Osteoblast (primary cell): ENCODE results near the gene ERBB4. TPM values are rescaled to one million over a fixed set of nuclear protein-coding genes. Genes with fewer than 3 reads are reported as not detected.
"Not testable (repeated sequence)": the region's sequence is repeated elsewhere in the genome, so short reads cannot be mapped to it uniquely, and the experiment has no call there.

Source experiments
- DNase-seq: peaks from one replicate; pipeline ENCODE4 v3.0.0; 2011; ENCODE audit warnings: low spot score, mixed read lengths; ENCODE audit not compliant: insufficient read length; ENCODE audit errors: missing footprints
- H2AFZ ChIP-seq: 2 replicates; pipeline ENCODE4 v1.6.0; 2011; ENCODE audit warnings: mild to moderate bottlenecking, low read length
- H3K27ac ChIP-seq: 2 replicates; pipeline ENCODE4 v1.5.1; 2011; ENCODE audit warnings: mild to moderate bottlenecking, low read depth, low read length, moderate library complexity
- H3K27me3 ChIP-seq: 2 replicates; pipeline ENCODE4 v1.6.0; 2012; ENCODE audit warnings: mild to moderate bottlenecking, control low read depth, inconsistent platforms, low read length, moderate library complexity; ENCODE audit not compliant: insufficient read depth
- H3K36me3 ChIP-seq: 2 replicates; pipeline ENCODE4 v1.5.1; 2011; ENCODE audit warnings: mild to moderate bottlenecking, low read length, control low read depth, moderate library complexity; ENCODE audit not compliant: insufficient read depth
- H3K4me1 ChIP-seq: 2 replicates; pipeline ENCODE4 v1.5.1; 2011; ENCODE audit warnings: mild to moderate bottlenecking, low read length, control low read depth, moderate library complexity; ENCODE audit not compliant: insufficient read depth
- H3K4me2 ChIP-seq: 2 replicates; pipeline ENCODE4 v1.6.0; 2011; ENCODE audit warnings: mild to moderate bottlenecking, low read length; ENCODE audit not compliant: insufficient read depth
- H3K4me3 ChIP-seq: fragments of 200-600 bp; sonication (generic); 3 replicates; pipeline ENCODE4 v1.5.1; 2012; ENCODE audit warnings: mild to moderate bottlenecking, low read length, inconsistent platforms; ENCODE audit not compliant: insufficient read depth
- H3K79me2 ChIP-seq: 2 replicates; pipeline ENCODE4 v1.6.0; 2012; ENCODE audit warnings: mild to moderate bottlenecking, low read length, control low read depth, inconsistent platforms; ENCODE audit not compliant: insufficient read depth
- H3K9me3 ChIP-seq: 2 replicates; pipeline ENCODE4 v1.5.1; 2011; ENCODE audit warnings: low read depth, low read length, control low read depth
- H4K20me1 ChIP-seq: 2 replicates; pipeline ENCODE4 v1.6.0; 2012; ENCODE audit warnings: mild to moderate bottlenecking, low read length, control low read depth; ENCODE audit not compliant: insufficient read depth
- CTCF ChIP-seq: IDR thresholded peaks from 2 replicates; pipeline ENCODE4 v1.5.1; 2011; ENCODE audit warnings: mild to moderate bottlenecking, low read depth, low read length, moderate library complexity; ENCODE audit errors: extremely low read depth
- total RNA-seq: library from RNA; depleted of rRNA; stranded (reverse); fragments of >200 nt; gene quantifications from 2 replicates; pipeline ENCODE4 v1.2.3, GENCODE V29; 2012

The ERBB4 gene
- total RNA-seq, 1 donor, result under 0.01 TPM

GRCh38 chr2:211598238-211598637 is 940.4 kb downstream of the ERBB4 start:
- no peak for TF ChIP-seq CTCF
- DNase-seq, result no peak
- no peaks in the 10 kb centered on the region for H3K27me3 ChIP-seq
- H3K27ac ChIP-seq, result no peak overlapping the region
- no peaks in the 10 kb centered on the region for H3K36me3 ChIP-seq
- no peaks in the 10 kb centered on the region for H3K4me1 ChIP-seq
- H3K79me2 ChIP-seq, result no peaks in the 10 kb centered on the region
- no peak overlapping the region for H2AFZ ChIP-seq
- no peak overlapping the region for H3K4me2 ChIP-seq
- H3K9me3 ChIP-seq, result no peaks in the 10 kb centered on the region
- H3K4me3 ChIP-seq, result no peak overlapping the region
- H4K20me1 ChIP-seq, result no peaks in the 10 kb centered on the region

GRCh38 chr2:211592006-211592405 is 946.6 kb downstream of the ERBB4 start:
- not testable (repeated sequence) for DNase-seq, H3K4me2 ChIP-seq, H3K27me3 ChIP-seq, H3K4me1 ChIP-seq, H3K79me2 ChIP-seq, H3K9me3 ChIP-seq, H2AFZ ChIP-seq, H3K36me3 ChIP-seq, H4K20me1 ChIP-seq, H3K27ac ChIP-seq, H3K4me3 ChIP-seq

GRCh38 chr2:211591426-211591825 is 947.2 kb downstream of the ERBB4 start:
- no peaks in the 10 kb centered on the region for H4K20me1 ChIP-seq
- H3K79me2 ChIP-seq, result no peaks in the 10 kb centered on the region
- no peaks in the 10 kb centered on the region for H3K9me3 ChIP-seq
- H3K4me3 ChIP-seq, result no peak overlapping the region
- no peak overlapping the region for H2AFZ ChIP-seq
- H3K36me3 ChIP-seq, result no peaks in the 10 kb centered on the region
- no peak for DNase-seq
- no peaks in the 10 kb centered on the region for H3K27me3 ChIP-seq
- H3K4me2 ChIP-seq, result no peak overlapping the region
- no peaks in the 10 kb centered on the region for H3K4me1 ChIP-seq
- TF ChIP-seq CTCF, result no peak
- H3K27ac ChIP-seq, result no peak overlapping the region

- peaks cover 7% of the 10 kb centered on the region for H3K9me3 ChIP-seq
- no peaks in the 10 kb centered on the region for H3K4me1 ChIP-seq
- H3K4me2 ChIP-seq, result no peak overlapping the region
- H3K79me2 ChIP-seq, result no peaks in the 10 kb centered on the region
- no peak for TF ChIP-seq CTCF
- no peak overlapping the region for H2AFZ ChIP-seq
- no peaks in the 10 kb centered on the region for H3K36me3 ChIP-seq
- H4K20me1 ChIP-seq, result no peaks in the 10 kb centered on the region
- no peak overlapping the region for H3K4me3 ChIP-seq
- no peaks in the 10 kb centered on the region for H3K27me3 ChIP-seq
- H3K27ac ChIP-seq, result no peak overlapping the region
- DNase-seq, result no peak
Observed at GRCh38 chr2:211568439-211568838, 970.2 kb downstream of the ERBB4 start.
